PC-9 (cell line): ENCODE data around the gene TMEM60. TPM values are rescaled to one million over a fixed set of nuclear protein-coding genes. Genes with fewer than 3 reads are reported as not detected.

Experiments
- BruUV-seq: library from RNA; stranded (reverse); fragments of 400-500 nt; replicated peaks from 2 replicates; lab custom pipeline; 2021; lab: Mats Ljungman, UMichigan
- CTCF ChIA-PET: fragments of 300-600 bp; sonication (Branson Sonifier 250); formaldehyde crosslinking; loops from one replicate; lab custom pipeline; 2022; ENCODE audit warnings: antibody characterized with exemption; lab: Charles Lee
- POLR2A ChIA-PET: fragments of 300-600 bp; sonication (Branson Sonifier 250); formaldehyde crosslinking; loops from one replicate; lab custom pipeline; 2022; ENCODE audit warnings: antibody characterized with exemption; ENCODE audit not compliant: unreplicated experiment; lab: Charles Lee
- DNase-seq, 2 experiments: peaks; one replicate each; pipeline versions ENCODE4 v3.0.0 to v3.0.0-alpha.2; 2015 to 2022; ENCODE audit warnings: mixed read lengths in 1 of 2
- H2AFZ ChIP-seq: fragments of 200-600 bp; sonication (generic); 2 replicates; pipeline ENCODE4 v1.8.1; 2017; ENCODE audit warnings: antibody characterized with exemption
- H3F3A ChIP-seq: fragments of 200-600 bp; sonication (generic); 2 replicates; pipeline ENCODE4 v1.8.1; 2017; ENCODE audit warnings: antibody characterized with exemption, mild to moderate bottlenecking, low read depth; ENCODE audit not compliant: insufficient read depth
- H3K27ac ChIP-seq: fragments of 200-600 bp; sonication (generic); 2 replicates; pipeline ENCODE4 v1.6.1; 2016; ENCODE audit warnings: mixed run types
- H3K27me3 ChIP-seq: fragments of 200-600 bp; sonication (generic); 2 replicates; pipeline ENCODE4 v1.6.1; 2016; ENCODE audit warnings: low read depth, mixed run types; ENCODE audit not compliant: insufficient read depth
- H3K36me3 ChIP-seq: fragments of 200-600 bp; sonication (generic); 2 replicates; pipeline ENCODE4 v1.6.1; 2016; ENCODE audit warnings: low read depth, mixed run types
- H3K4me1 ChIP-seq: fragments of 200-600 bp; sonication (generic); replicated peaks from 2 replicates; pipeline ENCODE4 v1.6.1; 2016; ENCODE audit warnings: mixed run types; ENCODE audit not compliant: insufficient read depth
- H3K4me2 ChIP-seq: fragments of 200-600 bp; sonication (generic); 2 replicates; pipeline ENCODE4 v1.6.1; 2017; ENCODE audit warnings: mixed run types
- H3K4me3 ChIP-seq: fragments of 200-600 bp; sonication (generic); 2 replicates; pipeline ENCODE4 v1.6.1; 2016; ENCODE audit warnings: mixed run types
- H3K79me2 ChIP-seq: fragments of 200-600 bp; sonication (generic); 2 replicates; pipeline ENCODE4 v1.6.1; 2017; ENCODE audit warnings: low read depth, mixed run types
- H3K9me2 ChIP-seq: fragments of 200-600 bp; sonication (generic); 2 replicates; pipeline ENCODE4 v1.8.1; 2017; ENCODE audit warnings: mild to moderate bottlenecking; ENCODE audit not compliant: insufficient read depth
- H3K9me3 ChIP-seq: fragments of 200-600 bp; sonication (generic); 2 replicates; pipeline ENCODE4 v1.8.1; 2016; ENCODE audit warnings: low read depth; ENCODE audit not compliant: insufficient read depth
- H4K20me1 ChIP-seq: fragments of 200-600 bp; sonication (generic); 2 replicates; pipeline ENCODE4 v1.8.1; 2017; ENCODE audit not compliant: insufficient read depth
- CTCF ChIP-seq: fragments of 200-600 bp; sonication (generic); conservative IDR thresholded peaks from 2 replicates; pipeline ENCODE4 v1.6.1; 2017; ENCODE audit warnings: mixed run types, antibody characterized with exemption, mild to moderate bottlenecking, moderate library complexity
- EZH2 ChIP-seq: fragments of 200-600 bp; sonication (generic); IDR thresholded peaks from 2 replicates; pipeline ENCODE4 v1.8.0; 2017; ENCODE audit warnings: antibody characterized with exemption, low read depth
- intact Hi-C: fragments of 100-400 bp; cut with micrococcal nuclease; formaldehyde crosslinking; loops from one replicate; pipeline ENCODE4 v1.10.0; 2022; ENCODE audit not compliant: unreplicated experiment
- total RNA-seq: library from RNA; stranded (reverse); gene quantifications from 2 replicates; pipeline ENCODE4 v1.2.3, GENCODE V29; 2021

TMEM60 gene
- total RNA-seq, 1 experiment from 2014 or later: 29.1 TPM

GRCh38 chr7:77791336-77791735, 6.9 kb downstream of the TMEM60 start:
- Histone ChIP-seq H3K36me3 (no peaks in the 10 kb centered on the region), H3K27me3 (no peaks in the 10 kb centered on the region), H3K4me3 (no peak overlapping the region), H3K9me2 (no peaks in the 10 kb centered on the region), H3K4me1 (peaks cover 12% of the 10 kb centered on the region; the same call in 1 of the 2 replicates), H2AFZ (no peak overlapping the region), H3K9me3 (no peaks in the 10 kb centered on the region), H3K79me2 (peaks cover 28% of the 10 kb centered on the region), H3K27ac (no peak overlapping the region), H3F3A (0 out of 2 replicates have a peak, but pooled peaks cover 4% of the 10 kb centered on the region), H4K20me1 (no peaks in the 10 kb centered on the region), H3K4me2 (no peak overlapping the region)
- no TSS peak for BruUV-seq
- ChIA-PET POLR2A (no interaction called here), CTCF (no interaction called here)
- DNase-seq: no peak
- intact Hi-C loops: no loop called here
- TF ChIP-seq CTCF (no peak), EZH2 (no peak)

- no peaks in the 10 kb centered on the region for H4K20me1 ChIP-seq
- H3K79me2 ChIP-seq: peaks cover 1% of the 10 kb centered on the region; the same call in 1 of the 2 replicates
- no peaks in the 10 kb centered on the region for H3K9me2 ChIP-seq
- no peaks in the 10 kb centered on the region for H3K4me1 ChIP-seq
- 0 out of 2 replicates have a peak, but pooled peaks cover 8% of the 10 kb centered on the region for H3F3A ChIP-seq
- H3K36me3 ChIP-seq: no peaks in the 10 kb centered on the region
- no peak overlapping the region for H2AFZ ChIP-seq
- DNase-seq: no peak
- H3K27me3 ChIP-seq: no peaks in the 10 kb centered on the region
- H3K9me3 ChIP-seq: no peaks in the 10 kb centered on the region
- TF ChIP-seq CTCF (no peak), EZH2 (no peak)
- no peak overlapping the region for H3K27ac ChIP-seq
- no peak overlapping the region for H3K4me2 ChIP-seq
- intact Hi-C loops: no loop called here
- no TSS peak for BruUV-seq
- ChIA-PET POLR2A (interaction anchor here (0.7 kb wide), 2 partner anchors 28 to 74 kb away, joined by 3 to 4 read pairs; no protein-coding TSS in a partner anchor), CTCF (no interaction called here)
- H3K4me3 ChIP-seq: no peak overlapping the region
These were observed 9.8 kb downstream of the TMEM60 start for GRCh38 chr7:77788327-77788902.

GRCh38 chr7:77786741-77787140, 11.5 kb downstream of the TMEM60 start:
- Histone ChIP-seq H2AFZ (no peak overlapping the region), H4K20me1 (peaks cover 3% of the 10 kb centered on the region; the same call in 1 of the 2 replicates), H3K4me3 (no peak overlapping the region), H3K9me2 (no peaks in the 10 kb centered on the region), H3K4me1 (no peaks in the 10 kb centered on the region), H3K9me3 (no peaks in the 10 kb centered on the region), H3K79me2 (no peaks in the 10 kb centered on the region), H3F3A (0 out of 2 replicates have a peak, but pooled peaks cover 8% of the 10 kb centered on the region), H3K27me3 (no peaks in the 10 kb centered on the region), H3K27ac (no peak overlapping the region), H3K36me3 (no peaks in the 10 kb centered on the region), H3K4me2 (no peak overlapping the region)
- intact Hi-C loops: no loop called here
- BruUV-seq: no TSS peak
- no peak for DNase-seq
- TF ChIP-seq EZH2: no peak
- TF ChIP-seq CTCF: no peak
- ChIA-PET POLR2A (no interaction called here), CTCF (no interaction called here)
